IMR-90 (cell line): Measurements from ENCODE around the gene SLC27A4. TPM values are rescaled to one million over a fixed set of nuclear protein-coding genes. Genes with fewer than 3 reads are reported as not detected.

Experiments
- ATAC-seq: fragments of 200-7000 bp; cut with Tn5 transposase; 2 replicates; pipeline ENCODE4 v1.9.1; 2020; ENCODE audit warnings: low read depth, mild to moderate bottlenecking, moderate library complexity
- BruUV-seq: library from RNA; stranded (reverse); fragments of 400-500 nt; replicated peaks from 2 replicates; lab custom pipeline; 2021; lab: Mats Ljungman, UMichigan
- CTCF ChIA-PET: fragments of 300-600 bp; formaldehyde crosslinking; extraction: SDS; loops from one replicate; lab custom pipeline; 2021; ENCODE audit warnings: antibody characterized with exemption; lab: Yijun Ruan, JAX
- POLR2A ChIA-PET: fragments of 300-600 bp; sonication (Branson Sonifier 250); formaldehyde crosslinking; loops from one replicate; lab custom pipeline; 2022; ENCODE audit warnings: antibody characterized with exemption; ENCODE audit not compliant: unreplicated experiment; lab: Charles Lee
- DNase-seq: peaks from one replicate; pipeline ENCODE4 v3.0.0; 2013
- H2AFZ ChIP-seq: replicated peaks from 2 replicates; pipeline ENCODE3; 2013; ENCODE audit warnings: low read length, mild to moderate bottlenecking; ENCODE audit not compliant: poor library complexity
- H2AK5ac ChIP-seq: 2 replicates; pipeline ENCODE4 v1.6.1; 2013; ENCODE audit warnings: low read depth, low read length, inconsistent platforms
- H2AK9ac ChIP-seq: replicated peaks from 2 replicates; pipeline ENCODE3; 2013; ENCODE audit warnings: mild to moderate bottlenecking, low read depth, low read length, moderate library complexity; ENCODE audit not compliant: poor library complexity
- H2BK120ac ChIP-seq: 2 replicates; pipeline ENCODE4 v1.6.1; 2013; ENCODE audit warnings: low read depth, low read length, inconsistent platforms
- H2BK15ac ChIP-seq: 3 replicates; pipeline ENCODE4 v1.6.1; 2013; ENCODE audit warnings: low read depth, low read length, inconsistent platforms
- H2BK20ac ChIP-seq: 2 replicates; pipeline ENCODE4 v1.6.1; 2013; ENCODE audit warnings: low read depth, mild to moderate bottlenecking, inconsistent platforms, low read length, moderate library complexity
- H2BK5ac ChIP-seq: 2 replicates; pipeline ENCODE4 v1.6.1; 2013; ENCODE audit warnings: mild to moderate bottlenecking, low read depth, low read length, inconsistent platforms; ENCODE audit not compliant: poor library complexity, severe bottlenecking
- H3K14ac ChIP-seq: replicated peaks from 2 replicates; pipeline ENCODE4 v1.6.1; 2013; ENCODE audit warnings: low read depth, low read length, inconsistent platforms
- H3K18ac ChIP-seq: 2 replicates; pipeline ENCODE4 v1.6.1; 2013; ENCODE audit warnings: low read depth, low read length, control low read depth
- H3K23ac ChIP-seq: 2 replicates; pipeline ENCODE4 v1.6.1; 2013; ENCODE audit warnings: low read depth, low read length, inconsistent platforms
- H3K27ac ChIP-seq: 2 replicates; pipeline ENCODE4 v1.5.1; 2013; ENCODE audit warnings: mild to moderate bottlenecking, control low read depth, low read length; ENCODE audit not compliant: insufficient read depth
- H3K27me3 ChIP-seq: 2 replicates; pipeline ENCODE4 v1.6.1; 2013; ENCODE audit warnings: low read length; ENCODE audit not compliant: control insufficient read depth, insufficient read depth
- H3K36me3 ChIP-seq: 2 replicates; pipeline ENCODE4 v1.6.1; 2013; ENCODE audit warnings: low read length, mixed read lengths; ENCODE audit not compliant: control insufficient read depth, insufficient read depth
- H3K4ac ChIP-seq: 2 replicates; pipeline ENCODE4 v1.6.1; 2013; ENCODE audit warnings: low read depth, low read length, inconsistent platforms
- H3K4me1 ChIP-seq: 2 replicates; pipeline ENCODE4 v1.6.1; 2013; ENCODE audit warnings: low read length, mixed read lengths; ENCODE audit not compliant: control insufficient read depth, insufficient read depth
- H3K4me2 ChIP-seq: 2 replicates; pipeline ENCODE4 v1.6.1; 2013; ENCODE audit warnings: low read depth, mild to moderate bottlenecking, control low read depth, low read length, moderate library complexity
- H3K4me3 ChIP-seq: 2 replicates; pipeline ENCODE4 v1.5.1; 2013; ENCODE audit warnings: low read depth, mild to moderate bottlenecking, control low read depth, low read length, moderate library complexity; ENCODE audit not compliant: insufficient read depth
- H3K56ac ChIP-seq: 2 replicates; pipeline ENCODE4 v1.6.1; 2013; ENCODE audit warnings: low read length, inconsistent platforms; ENCODE audit not compliant: insufficient read depth; ENCODE audit errors: extremely low read depth
- H3K79me1 ChIP-seq, 2 experiments: 2 replicates each; pipeline ENCODE4 v1.6.1; 2013; ENCODE audit warnings: low read length in 2 of 2, inconsistent platforms in 1 of 2, low read depth in 1 of 2
- H3K9ac ChIP-seq: 2 replicates; pipeline ENCODE4 v1.6.1; 2013; ENCODE audit warnings: low read depth, low read length, control low read depth
- H3K9me1 ChIP-seq: 2 replicates; pipeline ENCODE4 v1.6.1; 2013; ENCODE audit warnings: low read length, inconsistent platforms; ENCODE audit not compliant: insufficient read depth
- H3K9me3 ChIP-seq: 2 replicates; pipeline ENCODE4 v1.6.1; 2013; ENCODE audit warnings: low read length; ENCODE audit not compliant: control insufficient read depth, insufficient read depth
- H4K20me1 ChIP-seq: 2 replicates; pipeline ENCODE4 v1.6.1; 2013; ENCODE audit warnings: low read length, inconsistent platforms; ENCODE audit not compliant: insufficient read depth
- H4K5ac ChIP-seq: 2 replicates; pipeline ENCODE4 v1.6.1; 2013; ENCODE audit warnings: mild to moderate bottlenecking, low read depth, low read length, control low read depth
- H4K8ac ChIP-seq, 2 experiments: 2 replicates each; pipeline ENCODE4 v1.6.1; 2013; ENCODE audit warnings: low read depth in 2 of 2, low read length in 2 of 2, control low read depth in 1 of 2, inconsistent platforms in 1 of 2
- H4K91ac ChIP-seq: 2 replicates; pipeline ENCODE4 v1.6.1; 2013; ENCODE audit warnings: low read depth, low read length, inconsistent platforms; ENCODE audit not compliant: insufficient read depth
- CEBPB ChIP-seq: IDR thresholded peaks from 2 replicates; pipeline ENCODE4 v1.6.1; 2012; ENCODE audit warnings: low read depth, low read length, improper control_type of control experiment
- FOS ChIP-seq: fragments of 150-350 bp; IDR thresholded peaks from 2 replicates; pipeline ENCODE4 v1.6.1; 2016; ENCODE audit warnings: low read depth, low read length
- MAFK ChIP-seq: IDR thresholded peaks from 2 replicates; pipeline ENCODE4 v1.6.1; 2012; ENCODE audit warnings: low read depth, low read length, improper control_type of control experiment
- MAZ ChIP-seq: IDR thresholded peaks from 2 replicates; pipeline ENCODE4 v1.6.1; 2012; ENCODE audit warnings: low read depth, mild to moderate bottlenecking, low read length, improper control_type of control experiment, moderate library complexity, borderline replicate concordance
- MXI1 ChIP-seq: IDR thresholded peaks from 2 replicates; pipeline ENCODE4 v1.6.1; 2012; ENCODE audit warnings: low read depth, mild to moderate bottlenecking, low read length, moderate library complexity, borderline replicate concordance
- RCOR1 ChIP-seq: IDR thresholded peaks from 2 replicates; pipeline ENCODE4 v1.6.1; 2012; ENCODE audit warnings: mild to moderate bottlenecking, low read length, improper control_type of control experiment; ENCODE audit not compliant: insufficient replicate concordance
- RFX5 ChIP-seq: IDR thresholded peaks from 2 replicates; pipeline ENCODE4 v1.8.0; 2012; ENCODE audit warnings: low read depth, mild to moderate bottlenecking, low read length, moderate library complexity
- SMC3 ChIP-seq: fragments of 150-350 bp; IDR thresholded peaks from 2 replicates; pipeline ENCODE4 v1.6.1; 2016; ENCODE audit warnings: low read depth, mild to moderate bottlenecking, antibody characterized with exemption, low read length, moderate library complexity
- WGBS, 2 experiments: methylation state at CpG; one replicate each; pipeline versions ENCODE4 v1.1.5 to v1.1.7; 2013; ENCODE audit warnings: missing lambda C conversion rate in 2 of 2; ENCODE audit not compliant: insufficient read length in 1 of 2; ENCODE audit errors: extremely low coverage in 2 of 2; 5-methylcytosine and 5-hydroxymethylcytosine counted together
- dilution Hi-C: fragments of 300-500 bp; cut with HindIII; formaldehyde crosslinking; loops from one replicate; pipeline ENCODE4 v1.14.3; 2018; ENCODE audit warnings: low sequenced_read_pairs; ENCODE audit not compliant: unreplicated experiment
- in situ Hi-C: fragments of 300-500 bp; cut with MboI; formaldehyde crosslinking; loops from 3 replicates; pipeline ENCODE4 v1.14.3; 2019; ENCODE audit warnings: low sequenced_read_pairs, inconsistent platforms, mixed read lengths
- intact Hi-C: fragments of 100-400 bp; cut with micrococcal nuclease; formaldehyde crosslinking; loops from 2 replicates; pipeline ENCODE4 v1.10.0; 2022
- polyA plus RNA-seq, 3 experiments: library from polyadenylated mRNA; depleted of rRNA; stranded (reverse); fragments of >200 nt; gene quantifications; 2 replicates each; pipeline ENCODE4 v1.2.3, GENCODE V29; 2012; ENCODE audit warnings: low replicate concordance in 1 of 3
- total RNA-seq: library from RNA; depleted of rRNA; stranded (reverse); fragments of >200 nt; gene quantifications from 2 replicates; pipeline ENCODE4 v1.2.3, GENCODE V29; 2012

SLC27A4 gene
- total and polyA plus RNA-seq, 2 of the 4 experiments (the other 2 are of a cell fraction): 9.7 to 13.7 TPM

GRCh38 chr9:128393970-128394369, 53.6 kb downstream of the SLC27A4 start:
- Histone ChIP-seq H4K20me1 (no peaks in the 10 kb centered on the region; the same call in none of the 2 replicates), H3K14ac (no peak overlapping the region), H3K4me2 (no peak overlapping the region), H3K4me3 (no peak overlapping the region), H4K91ac (no peak overlapping the region), H4K5ac (no peak overlapping the region), H3K79me1 (no peaks in the 10 kb centered on the region), H4K8ac (no peak overlapping the region), H3K36me3 (peaks cover 12% of the 10 kb centered on the region), H3K9me1 (no peaks in the 10 kb centered on the region), H2BK120ac (no peak overlapping the region), H3K9me3 (no peaks in the 10 kb centered on the region), H3K4me1 (no peaks in the 10 kb centered on the region), H3K27me3 (peaks cover 16% of the 10 kb centered on the region), H3K9ac (no peak overlapping the region), H3K56ac (no peak overlapping the region), H2BK15ac (no peak overlapping the region), H3K4ac (no peak overlapping the region), H3K27ac (no peak overlapping the region), H3K23ac (0 out of 2 replicates have a peak overlapping the region, but pooled peaks have one; percentile 0), H2BK5ac (no peak overlapping the region), H3K18ac (no peak overlapping the region), H2BK20ac (no peak overlapping the region), H2AK9ac (peak overlapping the region; percentile 28), H2AK5ac (no peak overlapping the region), H2AFZ (no peak overlapping the region)
- DNase-seq (no peak), ATAC-seq (no peak)
- in situ Hi-C loops (no loop called here), dilution Hi-C loops (no loop called here), intact Hi-C loops (no loop called here)
- ChIA-PET CTCF (no interaction called here), POLR2A (interaction anchor here (0.6 kb wide), 1 partner anchor 200 kb away, joined by 7 read pairs; no protein-coding TSS in a partner anchor)
- BruUV-seq: no TSS peak
- TF ChIP-seq MXI1: no peak
- TF ChIP-seq SMC3: no peak
- no peak for TF ChIP-seq RCOR1
- no peak for TF ChIP-seq MAFK
- no peak for TF ChIP-seq RFX5
- TF ChIP-seq FOS: no peak
- no peak for TF ChIP-seq CEBPB
- TF ChIP-seq MAZ: no peak
- WGBS, 2 experiments: 0% methylated on average over 1 of the region's 7 CpGs; no CpG with 5 or more reads in 1 of the 2 experiments
